K562 (cell line): ENCODE results near the gene EFS.

ENCODE experiments used
- BDP1 ChIP-seq: IDR thresholded peaks from 3 replicates; pipeline ENCODE4 v1.6.1; 2011; ENCODE audit not compliant: insufficient read length, insufficient read depth
- BRCA1 ChIP-seq, 2 experiments: fragments of 450-650 bp in 1 of 2; sonication (generic) in 1 of 2; formaldehyde crosslinking in 1 of 2; IDR thresholded peaks; 2 replicates each; pipeline versions ENCODE4 v1.5.0 to v1.6.1; 2017 to 2020; ENCODE audit warnings: mild to moderate bottlenecking in 1 of 2, missing genetic modification reagents in 1 of 2
- MTA3 ChIP-seq: fragments of 450-650 bp; formaldehyde crosslinking; IDR thresholded peaks from 2 replicates; pipeline ENCODE4 v1.6.1; 2017; ENCODE audit warnings: mild to moderate bottlenecking, borderline replicate concordance
- NCOA4 ChIP-seq: fragments of 450-650 bp; IDR thresholded peaks from 2 replicates; pipeline ENCODE4 v1.6.1; 2018; ENCODE audit warnings: mild to moderate bottlenecking; ENCODE audit not compliant: partially characterized antibody
- RAD21 ChIP-seq, 2 experiments: fragments of 250-450 bp in 1 of 2; fragments of 450-650 bp in 1 of 2; sonication (Bioruptor Pico) in 1 of 2; formaldehyde crosslinking in 1 of 2; IDR thresholded peaks in 1 of 2; conservative IDR thresholded peaks in 1 of 2; 2 replicates each; pipeline versions ENCODE4 v1.4.0 to v1.8.0; 2020 to 2022; ENCODE audit warnings: mild to moderate bottlenecking in 2 of 2, moderate library complexity in 1 of 2
- SMARCC2 ChIP-seq: fragments of 450-650 bp; IDR thresholded peaks from 2 replicates; pipeline ENCODE4 v1.6.1; 2017; ENCODE audit warnings: antibody characterized with exemption, moderate library complexity, mild to moderate bottlenecking, low read depth
- TBP ChIP-seq: optimal IDR thresholded peaks from 2 replicates; pipeline ENCODE3; 2011; ENCODE audit warnings: low read depth, low read length, improper control_type of control experiment
- ZHX1 ChIP-seq: fragments of 150-350 bp; conservative IDR thresholded peaks from 2 replicates; pipeline ENCODE4 v1.6.1; 2014; ENCODE audit warnings: low read length
- ZNF384 ChIP-seq: IDR thresholded peaks from 2 replicates; pipeline ENCODE4 v1.6.1; 2012; ENCODE audit warnings: low read depth, low read length, improper control_type of control experiment
- TF ChIP-seq, protein P1 (sequence below): sonication (generic); formaldehyde crosslinking; IDR thresholded peaks from 2 replicates; pipeline ENCODE4 v1.8.1; 2023; ENCODE audit warnings: mild to moderate bottlenecking, missing genetic modification reagents
- TF ChIP-seq, protein P2 (sequence below): sonication (generic); formaldehyde crosslinking; IDR thresholded peaks from 2 replicates; pipeline ENCODE4 v1.8.1; 2023; ENCODE audit warnings: mild to moderate bottlenecking, missing genetic modification reagents
- TF ChIP-seq, protein P3 (sequence below): sonication (generic); formaldehyde crosslinking; IDR thresholded peaks from 2 replicates; pipeline ENCODE4 v1.8.0; 2022; ENCODE audit warnings: missing genetic modification reagents, mild to moderate bottlenecking, borderline replicate concordance

- TF ChIP-seq, protein P1, sequence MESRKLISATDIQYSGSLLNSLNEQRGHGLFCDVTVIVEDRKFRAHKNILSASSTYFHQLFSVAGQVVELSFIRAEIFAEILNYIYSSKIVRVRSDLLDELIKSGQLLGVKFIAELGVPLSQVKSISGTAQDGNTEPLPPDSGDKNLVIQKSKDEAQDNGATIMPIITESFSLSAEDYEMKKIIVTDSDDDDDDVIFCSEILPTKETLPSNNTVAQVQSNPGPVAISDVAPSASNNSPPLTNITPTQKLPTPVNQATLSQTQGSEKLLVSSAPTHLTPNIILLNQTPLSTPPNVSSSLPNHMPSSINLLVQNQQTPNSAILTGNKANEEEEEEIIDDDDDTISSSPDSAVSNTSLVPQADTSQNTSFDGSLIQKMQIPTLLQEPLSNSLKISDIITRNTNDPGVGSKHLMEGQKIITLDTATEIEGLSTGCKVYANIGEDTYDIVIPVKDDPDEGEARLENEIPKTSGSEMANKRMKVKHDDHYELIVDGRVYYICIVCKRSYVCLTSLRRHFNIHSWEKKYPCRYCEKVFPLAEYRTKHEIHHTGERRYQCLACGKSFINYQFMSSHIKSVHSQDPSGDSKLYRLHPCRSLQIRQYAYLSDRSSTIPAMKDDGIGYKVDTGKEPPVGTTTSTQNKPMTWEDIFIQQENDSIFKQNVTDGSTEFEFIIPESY (CRISPR knock-in tag), result no peak
- TF ChIP-seq SMARCC2, result no peak
- TF ChIP-seq, protein P2, sequence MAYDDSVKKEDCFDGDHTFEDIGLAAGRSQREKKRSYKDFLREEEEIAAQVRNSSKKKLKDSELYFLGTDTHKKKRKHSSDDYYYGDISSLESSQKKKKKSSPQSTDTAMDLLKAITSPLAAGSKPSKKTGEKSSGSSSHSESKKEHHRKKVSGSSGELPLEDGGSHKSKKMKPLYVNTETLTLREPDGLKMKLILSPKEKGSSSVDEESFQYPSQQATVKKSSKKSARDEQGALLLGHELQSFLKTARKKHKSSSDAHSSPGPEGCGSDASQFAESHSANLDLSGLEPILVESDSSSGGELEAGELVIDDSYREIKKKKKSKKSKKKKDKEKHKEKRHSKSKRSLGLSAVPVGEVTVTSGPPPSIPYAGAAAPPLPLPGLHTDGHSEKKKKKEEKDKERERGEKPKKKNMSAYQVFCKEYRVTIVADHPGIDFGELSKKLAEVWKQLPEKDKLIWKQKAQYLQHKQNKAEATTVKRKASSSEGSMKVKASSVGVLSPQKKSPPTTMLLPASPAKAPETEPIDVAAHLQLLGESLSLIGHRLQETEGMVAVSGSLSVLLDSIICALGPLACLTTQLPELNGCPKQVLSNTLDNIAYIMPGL (CRISPR knock-in tag), result no peak
- no peak for TF ChIP-seq BRCA1 (IDR thresholded peaks at IDR 0.05)
- no peak for TF ChIP-seq BRCA1 (CRISPR knock-in tag; IDR thresholded peaks at IDR 0.05)
- TF ChIP-seq TBP, result no peak
- TF ChIP-seq ZNF384, result no peak
- no peak for TF ChIP-seq RAD21 (CRISPR knock-in tag; conservative IDR thresholded peaks at IDR 0.05 in 1 of 2, IDR thresholded peaks at IDR 0.05 in 1 of 2)
- no peak for TF ChIP-seq ZHX1
- no peak for TF ChIP-seq NCOA4
- no peak for TF ChIP-seq MTA3
- TF ChIP-seq BDP1, result no peak
- TF ChIP-seq, protein P3, sequence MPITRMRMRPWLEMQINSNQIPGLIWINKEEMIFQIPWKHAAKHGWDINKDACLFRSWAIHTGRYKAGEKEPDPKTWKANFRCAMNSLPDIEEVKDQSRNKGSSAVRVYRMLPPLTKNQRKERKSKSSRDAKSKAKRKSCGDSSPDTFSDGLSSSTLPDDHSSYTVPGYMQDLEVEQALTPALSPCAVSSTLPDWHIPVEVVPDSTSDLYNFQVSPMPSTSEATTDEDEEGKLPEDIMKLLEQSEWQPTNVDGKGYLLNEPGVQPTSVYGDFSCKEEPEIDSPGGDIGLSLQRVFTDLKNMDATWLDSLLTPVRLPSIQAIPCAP (CRISPR knock-in tag), result no peak
Measured at GRCh38 chr14:23381871-23382270, 16.9 kb upstream of the EFS start.
